Spleen (tissue), 11 donors: ENCODE measurements around the gene LMX1A. TPM values are rescaled to one million over a fixed set of nuclear protein-coding genes. Genes with fewer than 3 reads are reported as not detected.

Experiments used
- DNase-seq: peaks from one replicate; pipeline ENCODE4 v3.0.0-alpha.2; 2020
- H3K27ac ChIP-seq, 8 donors: fragments of 200-600 bp; sonication (generic) in 7 of 8; 1 replicate in 4 of 8; 2 replicates in 4 of 8; pipeline versions ENCODE4 v1.5.0 to v1.8.0; 2016 to 2021; ENCODE audit warnings: inconsistent platforms in 4 of 8, mild to moderate bottlenecking in 4 of 8, moderate library complexity in 1 of 8
- H3K27me3 ChIP-seq, 7 donors: fragments of 200-600 bp; sonication (generic) in 6 of 7; replicated peaks in 1 of 7; 1 replicate in 4 of 7; 2 replicates in 3 of 7; pipeline versions ENCODE4 v1.5.0 to v1.8.0; 2016 to 2021; ENCODE audit warnings: inconsistent platforms in 3 of 7, mild to moderate bottlenecking in 1 of 7
- H3K36me3 ChIP-seq, 6 donors: fragments of 200-600 bp; sonication (generic) in 5 of 6; 1 replicate in 4 of 6; 2 replicates in 2 of 6; pipeline versions ENCODE4 v1.5.0 to v1.8.0; 2016 to 2021; ENCODE audit warnings: inconsistent platforms in 2 of 6
- H3K4me1 ChIP-seq, 6 donors: fragments of 200-600 bp; sonication (generic) in 5 of 6; 1 replicate in 3 of 6; 2 replicates in 3 of 6; pipeline versions ENCODE4 v1.5.0 to v1.8.0; 2016 to 2021; ENCODE audit warnings: inconsistent platforms in 3 of 6
- H3K4me3 ChIP-seq, 8 donors: fragments of 200-600 bp; sonication (generic) in 7 of 8; 1 replicate in 4 of 8; 2 replicates in 4 of 8; pipeline versions ENCODE4 v1.5.0 to v1.8.0; 2016 to 2021; ENCODE audit warnings: inconsistent platforms in 4 of 8, mild to moderate bottlenecking in 4 of 8, moderate library complexity in 2 of 8
- H3K9me3 ChIP-seq, 8 donors: fragments of 200-600 bp; sonication (generic) in 7 of 8; 1 replicate in 4 of 8; 2 replicates in 4 of 8; pipeline versions ENCODE4 v1.5.0 to v1.8.0; 2016 to 2021; ENCODE audit warnings: inconsistent platforms in 4 of 8
- POLR2A ChIP-seq, 3 donors: fragments of 450-650 bp; IDR thresholded peaks; one replicate each; pipeline ENCODE4 v1.5.1; 2017; ENCODE audit warnings: antibody characterized with exemption in 3 of 3, mild to moderate bottlenecking in 1 of 3
- POLR2AphosphoS5 ChIP-seq, 3 donors: sonication (generic); formaldehyde crosslinking; IDR thresholded peaks; one replicate each; pipeline ENCODE4 v1.5.1; 2017; ENCODE audit warnings: antibody characterized with exemption in 3 of 3
- WGBS, 5 donors: extraction: QIAGEN DNeasy Blood & Tissue Kit in 3 of 5; methylation state at CpG; one replicate each; pipeline versions ENCODE4 v1.1.5 to v1.1.7; 2013 to 2018; 5-methylcytosine and 5-hydroxymethylcytosine counted together
- intact Hi-C: fragments of 100-400 bp; cut with DNase I; formaldehyde crosslinking; loops from one replicate; pipeline ENCODE4 v1.15.0; 2023; ENCODE audit warnings: low total_unique reads
- polyA plus RNA-seq, 3 donors: library from polyadenylated mRNA; stranded (reverse); fragments of 200-250 nt; gene quantifications; one replicate each; pipeline ENCODE4 v1.2.1, GENCODE V29; 2013
- total RNA-seq, 7 donors: library from RNA; depleted of rRNA in 3 of 7; stranded (reverse); fragments of >200 nt in 3 of 7; fragmentation: NEBNext Ultra II Directional in 4 of 7; extraction: Animal tissue kit (Norgen Biotek cat#: 25700) in 4 of 7; gene quantifications; one replicate each; pipeline versions ENCODE4 v1.1.0 to v1.2.1, GENCODE V29; 2016 to 2021
- TF ChIP-seq, protein P1 (sequence below), 11 experiments: fragments of 200-600 bp in 7 of 11; fragments of 450-650 bp in 4 of 11; sonication (generic) in 4 of 11; IDR thresholded peaks in 8 of 11; conservative IDR thresholded peaks in 3 of 11; 1 replicate in 7 of 11; 2 replicates in 4 of 11; pipeline versions ENCODE4 v1.4.0 to v1.8.0; 2016 to 2021; ENCODE audit warnings: antibody characterized with exemption in 11 of 11, inconsistent platforms in 4 of 11, mild to moderate bottlenecking in 1 of 11
- donor health status: healthy with polysubstance abuse.
- donor health status: DM: no; HTN: no; CAD: no; lungs with moderate emphysema.
- donor health status: DM: no; HTN: no; CAD: no.
- donor health status: Bipolar disorder and iron deficiency.
- donor health status: healthy.
- donor health status: DM: no; HTN: no; CAD: no.
- donor health status: DM: yes; HTN: yes; CAD: no.

The LMX1A gene
- total and polyA plus RNA-seq, 10 donors, result not detected

DNA sequence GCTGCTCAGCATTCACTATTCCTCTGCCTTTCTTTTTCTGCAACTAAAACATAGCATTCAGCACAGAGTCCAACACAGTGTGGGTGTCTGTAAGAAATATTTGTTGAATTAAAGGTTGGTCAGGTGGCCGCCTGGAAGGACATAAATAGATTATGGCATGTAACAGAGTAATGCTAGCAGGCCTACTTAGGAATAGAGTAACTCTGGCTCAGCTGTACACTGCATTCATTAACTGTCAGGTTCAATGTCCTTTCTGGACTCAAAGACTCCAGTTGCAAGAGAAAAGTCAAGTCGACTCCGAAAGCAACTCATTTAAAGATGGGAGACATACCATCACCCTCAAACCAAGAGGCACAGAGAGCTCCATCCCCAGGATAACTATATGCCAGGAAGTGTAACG is 116.0 kb downstream of the LMX1A start:
- Histone ChIP-seq H3K27me3 (peaks cover 0 to 49% (median 19%) of the 10 kb centered on the region in 7 donors), H3K4me3 (no peak overlapping the region), H3K36me3 (no peaks in the 10 kb centered on the region), H3K27ac (no peak overlapping the region), H3K4me1 (peaks cover 0 to 8% (median 3%) of the 10 kb centered on the region in 6 donors), H3K9me3 (no peaks in the 10 kb centered on the region)
- no peak for TF ChIP-seq POLR2AphosphoS5 (IDR thresholded peaks at IDR 0.05)
- TF ChIP-seq, protein P1, sequence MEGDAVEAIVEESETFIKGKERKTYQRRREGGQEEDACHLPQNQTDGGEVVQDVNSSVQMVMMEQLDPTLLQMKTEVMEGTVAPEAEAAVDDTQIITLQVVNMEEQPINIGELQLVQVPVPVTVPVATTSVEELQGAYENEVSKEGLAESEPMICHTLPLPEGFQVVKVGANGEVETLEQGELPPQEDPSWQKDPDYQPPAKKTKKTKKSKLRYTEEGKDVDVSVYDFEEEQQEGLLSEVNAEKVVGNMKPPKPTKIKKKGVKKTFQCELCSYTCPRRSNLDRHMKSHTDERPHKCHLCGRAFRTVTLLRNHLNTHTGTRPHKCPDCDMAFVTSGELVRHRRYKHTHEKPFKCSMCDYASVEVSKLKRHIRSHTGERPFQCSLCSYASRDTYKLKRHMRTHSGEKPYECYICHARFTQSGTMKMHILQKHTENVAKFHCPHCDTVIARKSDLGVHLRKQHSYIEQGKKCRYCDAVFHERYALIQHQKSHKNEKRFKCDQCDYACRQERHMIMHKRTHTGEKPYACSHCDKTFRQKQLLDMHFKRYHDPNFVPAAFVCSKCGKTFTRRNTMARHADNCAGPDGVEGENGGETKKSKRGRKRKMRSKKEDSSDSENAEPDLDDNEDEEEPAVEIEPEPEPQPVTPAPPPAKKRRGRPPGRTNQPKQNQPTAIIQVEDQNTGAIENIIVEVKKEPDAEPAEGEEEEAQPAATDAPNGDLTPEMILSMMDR (IDR thresholded peaks at IDR 0.05 in 8 of 11, conservative IDR thresholded peaks at IDR 0.05 in 3 of 11), result no peak
- TF ChIP-seq POLR2A (IDR thresholded peaks at IDR 0.05), result no peak
- intact Hi-C loops, result no loop called here
- 38 to 62% (median 47%) methylated on average over 4 of the region's 4 CpGs for WGBS, 5 donors
- no peak for DNase-seq

DNA sequence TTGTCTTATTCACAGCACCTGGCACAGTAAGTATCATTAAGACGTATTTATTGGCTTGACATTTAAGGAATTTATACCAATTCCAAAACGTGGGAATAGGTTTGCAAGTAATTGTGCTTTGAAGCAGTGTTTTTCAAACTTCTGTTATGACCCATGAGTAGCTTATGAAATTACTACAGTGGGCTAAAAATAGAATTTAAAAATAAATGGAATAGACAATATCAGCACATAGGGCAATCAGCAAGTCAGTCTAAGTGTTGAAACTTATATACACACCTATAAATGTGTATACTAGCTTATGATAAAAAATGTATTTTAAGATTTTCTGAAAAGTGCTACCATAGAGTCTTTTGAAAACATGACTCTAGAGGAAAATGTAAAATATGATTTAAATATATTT is 116.6 kb downstream of the LMX1A start:
- intact Hi-C loops, result no loop called here
- WGBS, 5 donors, result 43 to 54% (median 45%) methylated on average over 2 of the region's 2 CpGs
- H3K27ac ChIP-seq, result no peak overlapping the region
- no peak for TF ChIP-seq POLR2AphosphoS5 (IDR thresholded peaks at IDR 0.05)
- TF ChIP-seq, protein P1 (IDR thresholded peaks at IDR 0.05 in 8 of 11, conservative IDR thresholded peaks at IDR 0.05 in 3 of 11), result no peak
- no peak for TF ChIP-seq POLR2A (IDR thresholded peaks at IDR 0.05)
- peaks cover 0 to 55% (median 26%) of the 10 kb centered on the region in 7 donors for H3K27me3 ChIP-seq
- DNase-seq, result no peak
- H3K4me3 ChIP-seq, result no peak overlapping the region
- H3K4me1 ChIP-seq, result peaks cover 0 to 12% (median 6%) of the 10 kb centered on the region in 6 donors
- H3K36me3 ChIP-seq, result no peaks in the 10 kb centered on the region
- H3K9me3 ChIP-seq, result no peaks in the 10 kb centered on the region

DNA sequence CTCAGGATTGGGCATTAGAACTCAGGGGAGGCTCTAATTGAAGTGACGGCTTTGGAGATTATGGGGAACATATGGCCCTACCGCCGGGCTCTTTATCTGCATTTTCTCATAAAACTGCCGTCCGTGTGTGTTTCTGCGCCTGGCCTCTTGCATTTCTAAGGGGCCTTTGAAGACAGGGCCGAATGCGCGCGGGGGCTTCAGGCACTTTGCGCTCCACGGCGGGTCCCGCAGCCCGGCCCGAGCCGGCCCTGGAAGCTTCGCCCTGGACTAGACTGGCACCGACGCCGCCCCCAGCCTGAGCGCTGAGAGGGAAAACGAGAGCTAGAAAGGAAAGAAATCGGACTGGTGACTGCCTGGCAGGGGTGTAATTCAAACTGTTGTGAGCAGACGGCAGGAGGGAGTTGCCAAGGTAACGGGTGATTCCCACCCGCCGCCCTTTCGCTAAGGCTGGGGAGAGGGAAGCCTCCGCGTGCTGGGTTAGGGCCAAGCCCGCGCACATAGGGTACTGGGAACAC is 120.7 kb downstream of the LMX1A start:
- no peak overlapping the region for H3K27ac ChIP-seq
- WGBS, 5 donors, result 1 to 3% (median 2%) methylated on average over 30 to 33 of the region's 33 CpGs
- H3K4me3 ChIP-seq, result peak overlapping the region in 6 of 8 donors; percentile 1 to 51 (median 15)
- no peaks in the 10 kb centered on the region for H3K9me3 ChIP-seq
- H3K4me1 ChIP-seq, result peaks cover 0 to 12% (median 6%) of the 10 kb centered on the region in 6 donors
- H3K27me3 ChIP-seq, result peaks cover 0 to 86% (median 35%) of the 10 kb centered on the region in 7 donors
- TF ChIP-seq POLR2AphosphoS5 (IDR thresholded peaks at IDR 0.05), result no peak
- TF ChIP-seq POLR2A (IDR thresholded peaks at IDR 0.05), result no peak
- TF ChIP-seq, protein P1 (IDR thresholded peaks at IDR 0.05 in 8 of 11, conservative IDR thresholded peaks at IDR 0.05 in 3 of 11), result no peak
- intact Hi-C loops, result no loop called here
- no peaks in the 10 kb centered on the region for H3K36me3 ChIP-seq
- no peak for DNase-seq

DNA sequence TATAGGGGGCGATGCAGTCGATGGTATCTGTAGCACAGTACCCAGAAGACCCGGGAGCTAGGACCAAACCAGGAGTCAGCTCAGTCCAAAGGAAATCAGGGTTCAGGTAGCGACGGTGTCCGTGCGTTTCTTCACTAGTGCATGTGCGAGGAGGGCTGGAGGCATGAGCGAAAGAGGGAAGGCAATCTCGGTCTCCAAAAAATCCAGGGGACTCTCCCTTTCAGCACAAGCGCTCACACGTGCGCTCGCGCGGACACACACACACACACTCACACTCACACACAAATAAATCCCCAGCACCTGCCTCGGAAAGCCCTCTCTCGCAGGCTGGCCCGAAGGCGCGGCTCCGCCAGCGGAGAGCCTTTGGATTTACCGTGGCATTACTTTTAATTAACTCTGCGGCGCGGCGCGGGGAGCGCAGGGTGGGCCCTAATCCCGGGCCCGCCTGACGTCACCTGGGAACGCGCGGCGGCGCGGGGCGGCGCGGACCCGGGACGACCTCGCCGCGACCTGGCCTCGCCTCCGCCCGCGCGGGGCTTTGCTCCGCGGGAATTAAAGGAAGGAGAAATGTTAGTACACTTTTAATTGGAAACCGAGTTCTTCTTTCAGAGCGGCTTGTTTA is 121.2 kb downstream of the LMX1A start:
- DNase-seq, result no peak
- no peak overlapping the region for H3K27ac ChIP-seq
- peaks cover 0 to 12% (median 6%) of the 10 kb centered on the region in 6 donors for H3K4me1 ChIP-seq
- H3K4me3 ChIP-seq, result peak overlapping the region in 6 of 8 donors; percentile 1 to 51 (median 15)
- TF ChIP-seq, protein P1 (IDR thresholded peaks at IDR 0.05 in 8 of 11, conservative IDR thresholded peaks at IDR 0.05 in 3 of 11), result no peak
- TF ChIP-seq POLR2AphosphoS5 (IDR thresholded peaks at IDR 0.05), result no peak
- TF ChIP-seq POLR2A (IDR thresholded peaks at IDR 0.05), result no peak
- WGBS, 5 donors, result 3 to 21% (median 5%) methylated on average over 25 to 56 of the region's 56 CpGs
- intact Hi-C loops, result no loop called here
- no peaks in the 10 kb centered on the region for H3K36me3 ChIP-seq
- peaks cover 0 to 87% (median 35%) of the 10 kb centered on the region in 7 donors for H3K27me3 ChIP-seq
- no peaks in the 10 kb centered on the region for H3K9me3 ChIP-seq
